ENCODE results near the gene HEMK1.

HEMK1 gene

GRCh38 chr3:50603261-50604109 is 34.2 kb downstream of the HEMK1 start:
- no peak for DNase-seq

GRCh38 chr3:50604110-50604621 is 34.8 kb downstream of the HEMK1 start:
- DNase-seq: no peak

GRCh38 chr3:50604628-50605588 is 35.6 kb downstream of the HEMK1 start:
- DNase-seq: no peak

- no peak for DNase-seq
Observed at GRCh38 chr3:50605901-50606326, 36.6 kb downstream of the HEMK1 start.

GRCh38 chr3:50606596-50606995 is 37.3 kb downstream of the HEMK1 start:
- DNase-seq: no peak

GRCh38 chr3:50607271-50608091 is 38.2 kb downstream of the HEMK1 start:
- DNase-seq: no peak

- no peak for DNase-seq
Observed at GRCh38 chr3:50608278-50608677, 39.0 kb downstream of the HEMK1 start.

GRCh38 chr3:50609071-50609762 is 39.9 kb downstream of the HEMK1 start:
- DNase-seq: no peak

- DNase-seq: no peak
Observed at GRCh38 chr3:50609763-50610085, 40.4 kb downstream of the HEMK1 start.

GRCh38 chr3:50610181-50610971 is 41.1 kb downstream of the HEMK1 start:
- no peak for DNase-seq

GRCh38 chr3:50610992-50611463 is 41.7 kb downstream of the HEMK1 start:
- DNase-seq: no peak

GRCh38 chr3:50611464-50612233 is 42.3 kb downstream of the HEMK1 start, which contains the start of gene CISH:
Gene CISH (minus strand): TSS chr3:50611774. CDS start chr3:50611650, 124 bp downstream.
- DNase-seq: peak; percentile 39 to 82

- no peak for DNase-seq
Observed at GRCh38 chr3:50612234-50612882, 43.0 kb downstream of the HEMK1 start.

- DNase-seq: no peak
Observed at GRCh38 chr3:50612970-50613846, 43.9 kb downstream of the HEMK1 start.

- no peak for DNase-seq
Observed at GRCh38 chr3:50615190-50615589, 45.9 kb downstream of the HEMK1 start.

- peak; percentile 34 to 70 for DNase-seq
Observed at GRCh38 chr3:50616003-50616769, 46.9 kb downstream of the HEMK1 start.

GRCh38 chr3:50616770-50617095 is 47.4 kb downstream of the HEMK1 start:
- DNase-seq: peak; percentile 35 to 75
